Parathyroid adenoma (tissue), 2 donors: ENCODE data around the gene CFAP157.

Experiments
- H2AFZ ChIP-seq: fragments of 300-600 bp; sonication (generic); one replicate; pipeline ENCODE4 v1.7.0; 2017; ENCODE audit warnings: antibody characterized with exemption, mild to moderate bottlenecking
- H3K27ac ChIP-seq: fragments of 300-600 bp; sonication (generic); one replicate; pipeline ENCODE4 v1.7.0; 2017
- H3K27me3 ChIP-seq: fragments of 300-600 bp; sonication (generic); one replicate; pipeline ENCODE4 v1.7.0; 2017; ENCODE audit warnings: low read length; ENCODE audit not compliant: control insufficient read depth, insufficient read depth
- H3K36me3 ChIP-seq: fragments of 300-600 bp; sonication (generic); one replicate; pipeline ENCODE4 v1.7.0; 2017; ENCODE audit warnings: low read length; ENCODE audit not compliant: control insufficient read depth, insufficient read depth
- H3K4me1 ChIP-seq: fragments of 300-600 bp; sonication (generic); one replicate; pipeline ENCODE4 v1.7.0; 2017; ENCODE audit warnings: control low read depth
- H3K4me2 ChIP-seq: fragments of 300-600 bp; sonication (generic); one replicate; pipeline ENCODE4 v1.7.0; 2017; ENCODE audit warnings: low read length
- H3K4me3 ChIP-seq: fragments of 300-600 bp; sonication (generic); one replicate; pipeline ENCODE4 v1.7.0; 2017; ENCODE audit warnings: low read depth, low read length
- H3K79me2 ChIP-seq: fragments of 300-600 bp; sonication (generic); one replicate; pipeline ENCODE4 v1.7.0; 2017; ENCODE audit warnings: control low read depth
- H3K9ac ChIP-seq: fragments of 300-600 bp; sonication (generic); one replicate; pipeline ENCODE4 v1.7.0; 2017; ENCODE audit warnings: mild to moderate bottlenecking
- H3K9me3 ChIP-seq: fragments of 300-600 bp; sonication (generic); one replicate; pipeline ENCODE4 v1.7.0; 2017; ENCODE audit warnings: low read length; ENCODE audit not compliant: control insufficient read depth
- CTCF ChIP-seq: fragments of 300-600 bp; sonication (generic); IDR thresholded peaks from one replicate; pipeline ENCODE4 v1.7.0; 2017; ENCODE audit warnings: antibody characterized with exemption, mild to moderate bottlenecking
- donor health status: primary hyperparathyroidism.

CFAP157 gene

GRCh38 chr9:127664678-127665507, 41.9 kb upstream of the CFAP157 start:
- Histone ChIP-seq H3K79me2 (no peaks in the 10 kb centered on the region), H3K4me3 (no peak overlapping the region), H3K4me2 (no peak overlapping the region), H3K36me3 (no peaks in the 10 kb centered on the region), H3K9ac (no peak overlapping the region), H3K4me1 (no peaks in the 10 kb centered on the region), H3K27ac (no peak overlapping the region), H3K9me3 (no peaks in the 10 kb centered on the region), H2AFZ (no peak overlapping the region), H3K27me3 (no peaks in the 10 kb centered on the region)
- TF ChIP-seq CTCF = no peak

GRCh38 chr9:127667127-127667844, 39.5 kb upstream of the CFAP157 start:
- H3K4me2 ChIP-seq = no peak overlapping the region
- H3K27me3 ChIP-seq = no peaks in the 10 kb centered on the region
- TF ChIP-seq CTCF = no peak
- no peak overlapping the region for H2AFZ ChIP-seq
- H3K4me3 ChIP-seq = no peak overlapping the region
- no peak overlapping the region for H3K27ac ChIP-seq
- no peaks in the 10 kb centered on the region for H3K4me1 ChIP-seq
- no peak overlapping the region for H3K9ac ChIP-seq
- H3K79me2 ChIP-seq = no peaks in the 10 kb centered on the region
- H3K9me3 ChIP-seq = no peaks in the 10 kb centered on the region
- no peaks in the 10 kb centered on the region for H3K36me3 ChIP-seq

GRCh38 chr9:127667906-127668305, 38.9 kb upstream of the CFAP157 start:
- Histone ChIP-seq H2AFZ (no peak overlapping the region), H3K27ac (no peak overlapping the region), H3K4me2 (no peak overlapping the region), H3K9me3 (no peaks in the 10 kb centered on the region), H3K4me1 (no peaks in the 10 kb centered on the region), H3K36me3 (no peaks in the 10 kb centered on the region), H3K9ac (no peak overlapping the region), H3K79me2 (no peaks in the 10 kb centered on the region), H3K27me3 (no peaks in the 10 kb centered on the region), H3K4me3 (no peak overlapping the region)
- no peak for TF ChIP-seq CTCF

GRCh38 chr9:127673234-127673633, 33.6 kb upstream of the CFAP157 start:
- Histone ChIP-seq H3K27me3 (no peaks in the 10 kb centered on the region), H3K4me3 (no peak overlapping the region), H3K27ac (no peak overlapping the region), H3K79me2 (no peaks in the 10 kb centered on the region), H2AFZ (no peak overlapping the region), H3K9ac (no peak overlapping the region), H3K4me1 (no peaks in the 10 kb centered on the region), H3K9me3 (no peaks in the 10 kb centered on the region), H3K36me3 (no peaks in the 10 kb centered on the region), H3K4me2 (no peak overlapping the region)
- no peak for TF ChIP-seq CTCF
